ENCODE measurements around the gene PPP1R14C.

GRCh38 chr6:150201772-150202329 lies 59.0 kb downstream of the PPP1R14C start:
- TF ChIP-seq, protein P1, sequence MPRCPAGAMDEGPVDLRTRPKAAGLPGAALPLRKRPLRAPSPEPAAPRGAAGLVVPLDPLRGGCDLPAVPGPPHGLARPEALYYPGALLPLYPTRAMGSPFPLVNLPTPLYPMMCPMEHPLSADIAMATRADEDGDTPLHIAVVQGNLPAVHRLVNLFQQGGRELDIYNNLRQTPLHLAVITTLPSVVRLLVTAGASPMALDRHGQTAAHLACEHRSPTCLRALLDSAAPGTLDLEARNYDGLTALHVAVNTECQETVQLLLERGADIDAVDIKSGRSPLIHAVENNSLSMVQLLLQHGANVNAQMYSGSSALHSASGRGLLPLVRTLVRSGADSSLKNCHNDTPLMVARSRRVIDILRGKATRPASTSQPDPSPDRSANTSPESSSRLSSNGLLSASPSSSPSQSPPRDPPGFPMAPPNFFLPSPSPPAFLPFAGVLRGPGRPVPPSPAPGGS (CRISPR knock-in tag; IDR thresholded peaks at IDR 0.05) = no peak
- no peak for TF ChIP-seq GTF2F1 (IDR thresholded peaks at IDR 0.05; ENCODE audit: low read length)
- no peak for TF ChIP-seq TGIF2 (CRISPR knock-in tag; IDR thresholded peaks at IDR 0.05)
- no peak for TF ChIP-seq ARNT (IDR thresholded peaks at IDR 0.05)

Data from HepG2 (cell line).